GM21619 (cell line): ENCODE data around the gene BTK.

ENCODE experiments used
- ATAC-seq: cut with Tn5 transposase; IDR thresholded peaks from one replicate; pipeline ENCODE4 v1.9.1; 2021; ENCODE audit not compliant: unreplicated experiment

The BTK gene

GRCh38 chrX:101385795-101386541 is at the start of gene BTK:
Gene BTK (minus strand): TSS chrX:101386191. CDS start chrX:101375284, 10,907 bp downstream.
- ATAC-seq = peak; percentile 59

- peak; percentile 96 for ATAC-seq
Observed at GRCh38 chrX:101430457-101431078, 44.6 kb upstream of the BTK start.

DNA sequence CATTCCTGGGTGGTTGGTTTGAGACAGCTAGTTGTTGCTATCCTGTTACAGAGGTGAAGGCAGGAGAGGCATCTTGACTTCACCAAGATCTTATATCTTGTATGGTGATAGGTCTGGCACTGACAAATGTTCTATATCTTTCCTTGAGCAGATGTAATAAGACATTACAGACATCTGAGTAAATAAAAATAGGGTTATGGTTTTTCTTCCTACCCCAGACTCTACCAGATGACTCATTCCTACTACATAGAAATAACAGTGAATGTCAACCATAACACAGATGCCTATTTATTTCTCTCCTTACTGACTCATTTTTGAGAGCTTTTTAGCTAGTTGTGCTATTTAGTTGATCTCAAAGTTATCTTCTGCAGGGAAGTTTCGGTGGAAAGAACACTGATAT is 43.9 kb upstream of the BTK start:
- ATAC-seq = peak; percentile 51

DNA sequence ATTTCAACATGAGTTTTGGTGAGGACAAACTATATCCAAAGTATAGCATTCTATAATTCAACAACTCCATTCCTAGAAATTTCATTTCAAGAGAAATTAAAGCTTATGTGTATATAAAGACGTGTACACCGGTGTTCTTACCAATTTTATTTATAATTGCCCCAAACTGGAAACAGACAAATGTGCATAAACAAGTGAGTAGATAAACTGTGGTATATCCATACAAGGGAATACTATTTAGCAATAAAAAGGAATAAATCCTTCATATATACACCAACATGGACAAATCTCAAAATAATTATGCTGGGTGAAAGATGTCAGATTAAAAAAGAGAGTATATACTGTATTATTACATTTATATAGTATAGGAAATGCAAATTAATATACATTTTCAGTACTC is 42.0 kb upstream of the BTK start:
- ATAC-seq = no peak

DNA sequence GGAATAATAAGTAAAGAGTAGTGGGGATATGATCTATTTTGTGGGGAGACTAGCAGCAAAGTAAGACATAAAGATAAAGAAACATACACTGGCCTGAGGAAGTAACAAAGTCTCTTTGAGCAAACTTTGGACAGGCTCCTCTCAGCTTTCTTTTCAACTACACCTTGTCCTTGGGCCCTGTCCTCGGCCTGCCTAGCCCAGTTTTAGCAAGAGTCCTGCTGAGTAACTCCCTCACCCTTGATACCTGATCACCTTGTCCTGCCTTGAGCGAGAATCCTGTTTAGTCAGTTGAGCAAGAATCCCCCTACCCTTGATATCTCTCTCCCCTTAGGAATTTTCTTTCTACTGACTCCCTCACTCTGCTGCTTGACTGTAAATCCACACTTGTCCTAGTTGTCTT is 33.5 kb upstream of the BTK start:
- ATAC-seq = no peak

DNA sequence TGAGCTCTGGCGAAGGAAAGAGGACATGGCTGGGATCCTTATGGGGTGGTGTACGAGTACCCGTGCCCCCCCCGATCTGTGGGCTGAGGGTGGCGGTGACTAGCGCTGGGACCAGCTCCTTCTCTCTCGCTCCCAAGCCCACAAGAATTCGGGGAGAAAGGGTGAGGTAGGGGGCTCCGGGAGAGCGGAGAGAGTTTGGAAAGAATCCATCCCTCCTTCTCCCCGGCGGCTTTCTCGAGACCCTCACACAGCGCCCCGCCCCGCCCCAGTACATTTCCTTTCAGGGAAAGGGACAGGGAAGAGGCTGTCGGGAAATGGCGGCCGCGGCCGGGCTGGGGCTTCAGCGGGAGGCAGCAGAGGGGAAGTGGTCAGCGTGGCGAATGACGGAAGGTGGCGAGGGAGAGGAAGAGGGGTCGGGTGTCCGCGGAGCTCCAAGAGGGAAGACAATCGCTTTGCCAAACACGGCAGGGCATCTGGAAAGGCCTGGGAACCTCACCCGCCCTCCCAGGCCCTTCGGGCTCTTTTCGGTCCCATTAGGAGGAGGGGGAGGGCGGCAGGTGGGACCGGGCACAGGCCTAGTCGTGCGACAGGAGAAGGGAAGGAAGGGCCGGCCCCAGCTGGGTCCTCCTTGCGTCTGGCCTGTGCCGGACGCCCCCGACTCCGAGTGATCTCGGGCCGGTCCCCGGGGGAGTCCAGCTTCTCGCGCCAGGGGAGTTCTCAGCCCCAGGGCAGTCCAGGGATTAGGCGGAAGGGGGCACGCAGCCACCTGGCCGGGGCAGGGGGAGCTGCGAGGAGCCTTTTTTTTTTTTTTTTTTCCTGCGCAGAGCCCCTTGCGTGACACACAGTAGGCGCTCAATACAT is 32.2 kb upstream of the BTK start:
- peak; percentile 42 for ATAC-seq

DNA sequence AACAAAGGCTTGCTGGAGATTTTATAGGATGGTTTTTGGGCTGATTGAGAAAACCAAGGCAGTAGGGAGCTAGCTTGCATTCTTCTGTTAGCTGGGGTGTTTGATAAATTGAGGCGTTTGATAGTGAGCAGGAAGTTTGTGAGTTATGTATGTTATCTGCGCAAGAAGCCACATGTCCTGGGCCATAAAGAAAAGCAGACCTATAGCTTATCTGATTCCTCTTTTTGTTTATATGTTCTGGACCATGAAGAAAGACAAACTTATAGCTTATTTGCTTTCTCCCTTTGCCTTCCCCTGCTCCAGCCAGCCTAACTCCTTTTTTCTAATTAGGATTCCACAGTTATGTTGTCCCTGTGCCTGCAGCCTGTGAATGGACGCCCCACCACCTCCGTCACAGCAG is 31.2 kb upstream of the BTK start:
- ATAC-seq = no peak

DNA sequence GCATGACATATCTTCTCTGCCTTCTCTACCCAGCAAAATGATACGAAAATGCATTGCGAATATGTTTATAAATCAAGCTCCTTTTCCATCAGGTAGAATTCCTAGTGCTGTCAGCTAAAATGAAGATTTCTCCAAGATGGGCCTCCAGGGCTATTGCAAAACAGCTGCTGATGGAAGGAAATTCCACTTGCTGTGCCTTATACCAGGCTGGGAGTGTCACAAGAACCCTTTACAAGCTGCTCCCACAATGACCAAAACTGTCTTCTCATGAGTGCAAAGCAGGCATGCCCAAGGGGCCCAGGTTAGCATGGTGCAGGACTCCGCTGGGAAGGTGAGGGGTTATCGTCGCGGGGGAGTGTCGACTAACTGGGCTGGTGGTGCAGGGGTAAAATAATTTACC is 30.7 kb upstream of the BTK start:
- no peak for ATAC-seq

GRCh38 chrX:101415180-101416145 is 29.5 kb upstream of the BTK start:
- peak; percentile 65 for ATAC-seq

DNA sequence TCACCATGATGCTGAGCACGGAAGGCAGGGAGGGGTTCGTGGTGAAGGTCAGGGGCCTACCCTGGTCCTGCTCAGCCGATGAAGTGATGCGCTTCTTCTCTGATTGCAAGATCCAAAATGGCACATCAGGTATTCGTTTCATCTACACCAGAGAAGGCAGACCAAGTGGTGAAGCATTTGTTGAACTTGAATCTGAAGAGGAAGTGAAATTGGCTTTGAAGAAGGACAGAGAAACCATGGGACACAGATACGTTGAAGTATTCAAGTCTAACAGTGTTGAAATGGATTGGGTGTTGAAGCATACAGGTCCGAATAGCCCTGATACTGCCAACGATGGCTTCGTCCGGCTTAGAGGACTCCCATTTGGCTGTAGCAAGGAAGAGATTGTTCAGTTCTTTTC is 26.0 kb upstream of the BTK start:
- no peak for ATAC-seq

GRCh38 chrX:101410461-101410860 is 24.5 kb upstream of the BTK start:
- ATAC-seq = no peak

DNA sequence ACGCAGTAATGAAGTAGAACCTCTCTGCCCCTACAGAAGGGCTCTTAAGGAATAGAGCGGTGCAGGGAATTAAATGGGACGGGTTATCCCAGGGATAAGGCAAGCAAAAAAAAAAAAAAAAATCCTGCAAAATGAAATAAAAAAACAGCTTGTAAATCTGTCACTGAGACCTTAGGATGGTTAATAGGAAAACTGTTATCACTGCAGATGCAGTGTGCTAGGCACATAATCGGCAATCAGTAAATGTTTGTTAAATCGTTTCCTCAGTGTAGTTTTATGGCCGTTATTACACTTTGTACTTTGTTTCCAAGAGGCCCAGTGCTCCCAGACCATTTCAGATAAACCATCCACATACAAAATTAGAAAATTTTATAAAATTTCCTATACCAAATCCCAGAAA is 23.1 kb upstream of the BTK start:
- ATAC-seq = no peak

- ATAC-seq = no peak
Observed at GRCh38 chrX:101408532-101408841, 22.5 kb upstream of the BTK start.

DNA sequence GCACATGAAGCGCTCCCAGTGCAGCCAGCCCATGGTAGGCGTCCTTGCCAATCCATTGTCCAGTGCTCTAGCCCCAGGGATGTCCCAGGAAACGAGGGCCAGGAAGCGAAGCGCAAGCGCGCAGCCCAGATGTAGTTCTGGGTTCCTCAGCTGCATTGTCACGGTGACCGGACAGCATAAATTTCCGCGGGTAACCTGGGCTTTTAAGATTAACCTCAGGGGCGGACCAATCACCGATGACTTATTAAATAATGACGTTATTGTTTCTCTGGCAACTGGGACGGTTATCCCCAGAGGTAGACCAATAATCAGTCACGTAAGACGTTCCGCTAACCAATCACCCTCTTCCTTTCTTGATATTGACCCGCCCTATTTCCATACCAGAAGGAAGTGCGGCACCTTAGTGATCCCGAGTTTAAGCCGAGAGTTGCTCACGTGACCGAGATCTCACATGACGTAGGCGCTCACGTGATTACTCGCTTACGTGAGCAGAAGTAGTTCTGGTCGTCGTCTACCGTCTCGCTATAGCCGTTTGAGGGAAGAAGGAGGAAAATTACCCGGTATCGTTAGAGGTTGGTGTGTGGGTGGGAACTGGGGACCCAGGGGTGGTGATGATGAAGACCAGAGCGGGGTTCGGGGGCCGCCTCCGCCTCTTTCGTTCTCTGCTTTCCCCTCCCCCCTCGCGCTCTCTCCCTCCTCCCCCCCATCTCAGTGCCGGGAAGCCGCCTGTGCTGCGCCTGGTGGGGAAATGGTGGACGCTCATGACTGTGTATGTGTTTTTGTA is 21.9 kb upstream of the BTK start, which contains the start of the genes GLA and HNRNPH2:
Gene GLA (minus strand): TSS at position 178 of the 784 bp plus-strand sequence. CDS start 22 bp downstream, at position 156.
Gene HNRNPH2 (plus strand): TSS at position 475 of the 784 bp plus-strand sequence. CDS start 3,767 bp downstream, outside the sequence.
- ATAC-seq = peak; percentile 91

DNA sequence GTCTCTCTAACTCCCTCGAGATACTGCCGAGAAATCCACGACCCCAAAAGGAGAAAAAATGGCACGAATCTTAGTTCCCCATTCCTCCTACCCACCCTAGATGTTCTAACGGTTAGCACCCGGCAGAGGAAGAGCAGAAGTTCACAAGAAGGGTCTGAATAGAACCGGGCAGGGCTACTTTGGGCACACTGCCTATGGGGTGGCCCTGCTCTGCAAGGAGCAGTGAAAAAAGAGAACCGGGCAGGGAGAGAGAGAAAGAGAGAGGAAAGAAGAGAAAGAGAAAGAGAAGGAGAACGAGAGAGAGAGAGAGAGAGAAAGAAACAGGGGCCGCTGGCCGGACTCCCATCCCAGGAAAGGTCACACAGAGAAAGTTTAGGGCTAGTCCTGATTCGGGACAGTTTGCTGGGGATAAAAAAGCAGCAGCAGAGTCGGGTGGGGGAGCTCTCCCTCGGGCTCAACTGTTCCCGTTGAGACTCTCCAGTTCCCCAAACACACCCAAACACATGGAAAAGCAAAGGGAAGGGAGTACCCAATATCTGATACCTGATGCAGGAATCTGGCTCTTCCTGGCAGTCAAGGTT is 21.3 kb upstream of the BTK start:
- peak; percentile 0 for ATAC-seq

DNA sequence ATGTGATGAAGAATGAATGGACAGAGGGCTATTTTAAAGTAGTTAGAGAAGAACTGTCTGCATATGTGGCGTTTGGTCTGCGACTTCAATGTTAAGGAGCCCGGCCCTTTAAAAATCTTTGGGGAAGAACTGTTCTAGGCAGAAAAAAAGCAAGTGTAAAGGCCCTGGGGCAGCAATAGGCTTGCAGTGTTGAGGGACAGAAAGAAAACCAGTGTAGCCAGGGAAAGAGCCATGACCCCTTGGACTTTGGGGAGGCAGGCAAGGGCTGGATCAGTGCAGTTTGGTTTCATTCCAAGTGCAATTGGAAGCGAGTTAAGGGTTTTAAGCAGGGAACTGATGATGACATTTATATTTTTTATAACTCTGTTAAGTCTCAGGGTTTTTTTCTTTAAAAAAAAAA is 13.8 kb upstream of the BTK start:
- ATAC-seq = no peak

- no peak for ATAC-seq
Observed at GRCh38 chrX:101398694-101399093, 12.7 kb upstream of the BTK start.

- no peak for ATAC-seq
Observed at GRCh38 chrX:101397779-101398178, 11.8 kb upstream of the BTK start.

DNA sequence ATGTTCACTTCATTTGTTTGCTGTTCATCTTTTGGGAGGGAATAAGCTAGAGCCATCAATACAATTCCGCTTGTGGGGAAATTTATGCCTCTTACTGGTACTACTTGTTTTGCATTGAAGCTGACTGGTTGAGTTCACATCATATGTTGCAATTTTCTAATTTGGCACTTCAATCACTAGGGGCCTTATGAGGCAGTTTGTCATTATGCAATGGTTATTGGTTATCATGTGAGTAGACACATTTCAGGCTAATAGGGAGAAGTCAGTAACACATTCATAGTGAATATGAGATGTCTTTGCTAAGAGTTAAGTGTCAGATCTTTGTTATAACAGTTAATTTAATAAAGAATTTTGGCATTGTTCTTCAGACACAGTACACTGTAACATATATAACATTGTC is 9.8 kb upstream of the BTK start:
- ATAC-seq = no peak
